HepG2 (cell line): ENCODE data around the gene TPRN. TPM values are rescaled to one million over a fixed set of nuclear protein-coding genes. Genes with fewer than 3 reads are reported as not detected.

Source experiments
- ESRRA ChIP-seq: sonication (generic); formaldehyde crosslinking; IDR thresholded peaks from 2 replicates; pipeline ENCODE4 v1.5.1; 2020; ENCODE audit warnings: mild to moderate bottlenecking, low read depth, missing genetic modification reagents
- HINFP ChIP-seq: sonication (generic); formaldehyde crosslinking; IDR thresholded peaks from 2 replicates; pipeline ENCODE4 v1.4.0; 2020; ENCODE audit warnings: low read depth, mild to moderate bottlenecking, missing genetic modification reagents
- LCORL ChIP-seq, 2 experiments: fragments of 450-650 bp in 1 of 2; sonication (generic) in 1 of 2; formaldehyde crosslinking in 1 of 2; IDR thresholded peaks; 2 replicates each; pipeline versions ENCODE4 v1.5.0 to v1.6.1; 2017 to 2020; ENCODE audit warnings: antibody characterized with exemption in 1 of 2, missing genetic modification reagents in 1 of 2
- MAFF ChIP-seq: IDR thresholded peaks from 2 replicates; pipeline ENCODE4 v1.6.1; 2011; ENCODE audit warnings: low read depth, low read length, improper control_type of control experiment
- MAFK ChIP-seq, 2 experiments: IDR thresholded peaks in 1 of 2; conservative IDR thresholded peaks in 1 of 2; 2 replicates each; pipeline ENCODE4 v1.6.1; 2011; ENCODE audit warnings: improper control_type of control experiment in 2 of 2, low read length in 2 of 2
- MTA3 ChIP-seq: sonication (generic); formaldehyde crosslinking; IDR thresholded peaks from 2 replicates; pipeline ENCODE4 v1.4.0; 2020; ENCODE audit warnings: missing genetic modification reagents
- NBN ChIP-seq: fragments of 450-650 bp; conservative IDR thresholded peaks from 2 replicates; pipeline ENCODE4 v1.6.1; 2017
- RERE ChIP-seq: IDR thresholded peaks from 2 replicates; pipeline ENCODE4 v1.6.1; 2016; ENCODE audit warnings: low read depth, missing genetic modification reagents, missing compliant biosample characterization
- SP5 ChIP-seq: IDR thresholded peaks from 2 replicates; pipeline ENCODE4 v1.6.1; 2016; ENCODE audit warnings: low read depth, borderline replicate concordance
- TBX3 ChIP-seq: fragments of 450-650 bp; IDR thresholded peaks from 2 replicates; pipeline ENCODE4 v1.6.1; 2017; ENCODE audit warnings: antibody characterized with exemption, mild to moderate bottlenecking, inconsistent platforms, borderline replicate concordance
- USF2 ChIP-seq, 2 experiments: sonication (generic) in 1 of 2; formaldehyde crosslinking in 1 of 2; IDR thresholded peaks; 2 replicates each; pipeline versions ENCODE4 v1.5.1 to v1.6.1; 2011 to 2020; ENCODE audit warnings: borderline replicate concordance in 1 of 2, low read depth in 1 of 2, low read length in 1 of 2, mild to moderate bottlenecking in 1 of 2, missing genetic modification reagents in 1 of 2, moderate library complexity in 1 of 2
- ZFP1 ChIP-seq: IDR thresholded peaks from 2 replicates; pipeline ENCODE4 v1.6.1; 2016
- ZNF550 ChIP-seq: sonication (generic); formaldehyde crosslinking; IDR thresholded peaks from 2 replicates; pipeline ENCODE4 v1.4.0; 2020; ENCODE audit warnings: mild to moderate bottlenecking, missing genetic modification reagents, borderline replicate concordance
- ZNF639 ChIP-seq: conservative IDR thresholded peaks from 2 replicates; pipeline ENCODE4 v1.6.1; 2018; ENCODE audit warnings: missing genetic modification reagents
- ZNF878 ChIP-seq: sonication (generic); formaldehyde crosslinking; IDR thresholded peaks from 2 replicates; pipeline ENCODE4 v1.8.1; 2023; ENCODE audit warnings: mild to moderate bottlenecking, missing genetic modification reagents, moderate library complexity
- polyA plus RNA-seq, 8 experiments: library from polyadenylated mRNA; depleted of rRNA in 3 of 8; stranded (reverse) in 7 of 8; unstranded in 1 of 8; fragments of >200 nt; fragmentation: Illumina TruSeq in 4 of 8; extraction: Trizol in 4 of 8; gene quantifications; 2 replicates each; pipeline versions ENCODE4 v1.2.1 to v1.2.3, GENCODE V29; 2011 to 2016; ENCODE audit warnings: low read depth in 4 of 8, missing spikeins in 1 of 8, mixed read lengths in 1 of 8; ENCODE audit not compliant: insufficient read depth in 1 of 8
- total RNA-seq, 5 experiments: library from RNA; depleted of rRNA; stranded (reverse); fragments of >200 nt; fragmentation: Illumina TruSeq; extraction: Trizol; gene quantifications; 2 replicates each; pipeline ENCODE4 v1.2.3, GENCODE V29; 2016; ENCODE audit warnings: low read depth in 1 of 5

TPRN gene
- total and polyA plus RNA-seq, 2 of the 13 experiments (the other 11 are each of a cell fraction or from before 2014, with no cell fraction given), result 10.1 to 19.2 TPM

- no peak for TF ChIP-seq USF2 (IDR thresholded peaks at IDR 0.05; ENCODE audit: low read depth, low read length)
- TF ChIP-seq USF2 (CRISPR knock-in tag; IDR thresholded peaks at IDR 0.05; ENCODE audit: borderline replicate concordance), result no peak; the same call in 1 of the 2 replicates
- no peak for TF ChIP-seq RERE
- TF ChIP-seq ZNF550 (CRISPR knock-in tag), result no peak
- no peak for TF ChIP-seq ZNF639
- TF ChIP-seq NBN, result no peak
- TF ChIP-seq TBX3, result no peak
- TF ChIP-seq ESRRA (CRISPR knock-in tag), result no peak
- TF ChIP-seq MAFK (conservative IDR thresholded peaks at IDR 0.05 in 1 of 2, IDR thresholded peaks at IDR 0.05 in 1 of 2; ENCODE audit: low read length in 2 of 2), result no peak
- TF ChIP-seq MAFF, result no peak
- no peak for TF ChIP-seq MTA3 (CRISPR knock-in tag)
- TF ChIP-seq HINFP (CRISPR knock-in tag), result no peak
- TF ChIP-seq LCORL (IDR thresholded peaks at IDR 0.05), result no peak
- TF ChIP-seq LCORL (CRISPR knock-in tag; IDR thresholded peaks at IDR 0.05), result no peak; the same call in 1 of the 2 replicates
- peak; percentile 28; the same call in 1 of the 2 replicates for TF ChIP-seq SP5 (CRISPR knock-in tag)
- TF ChIP-seq ZNF878 (CRISPR knock-in tag), result no peak
- TF ChIP-seq ZFP1 (CRISPR knock-in tag), result no peak
Observed at GRCh38 chr9:137235424-137236237, 35.1 kb upstream of the TPRN start (continued).
